DMS 273 (cell line): ENCODE results near the gene NLRP3.
"Not testable (repeated sequence)": the region's sequence is repeated elsewhere in the genome, so short reads cannot be mapped to it uniquely, and the experiment has no call there.

Source experiments
- DNase-seq: peaks from one replicate; lab custom pipeline; 2025; ENCODE audit not compliant: unreplicated experiment; lab: John Stamatoyannopoulos, UW

The NLRP3 gene

GRCh38 chr1:247415423-247416361, at the start of gene NLRP3:
Gene NLRP3 (plus strand): TSS chr1:247416173. CDS start chr1:247418801, 2,628 bp downstream.
- no peak for DNase-seq

- not testable (repeated sequence) for DNase-seq
Observed at GRCh38 chr1:247366345-247366744, 49.6 kb upstream of the NLRP3 start.

- no peak for DNase-seq
Observed at GRCh38 chr1:247366926-247367645, 48.9 kb upstream of the NLRP3 start.

- no peak for DNase-seq
Observed at GRCh38 chr1:247367786-247368422, 48.1 kb upstream of the NLRP3 start.

GRCh38 chr1:247368490-247369145, 47.4 kb upstream of the NLRP3 start:
- DNase-seq: no peak

- DNase-seq: no peak
Observed at GRCh38 chr1:247370786-247371732, 44.9 kb upstream of the NLRP3 start.

- DNase-seq: no peak
Observed at GRCh38 chr1:247371801-247372259, 44.1 kb upstream of the NLRP3 start.

GRCh38 chr1:247373721-247374141, 42.2 kb upstream of the NLRP3 start:
- DNase-seq: peak; percentile 44

GRCh38 chr1:247374651-247375334, 41.2 kb upstream of the NLRP3 start:
- not testable (repeated sequence) for DNase-seq

- no peak for DNase-seq
Observed at GRCh38 chr1:247375747-247376146, 40.2 kb upstream of the NLRP3 start.

- DNase-seq: peak; percentile 35
Observed at GRCh38 chr1:247376659-247377058, 39.3 kb upstream of the NLRP3 start.

GRCh38 chr1:247377656-247378055, 38.3 kb upstream of the NLRP3 start:
- DNase-seq: not testable (repeated sequence)

GRCh38 chr1:247378334-247379073, 37.5 kb upstream of the NLRP3 start:
- peak; percentile 80 for DNase-seq

GRCh38 chr1:247385283-247385682, 30.7 kb upstream of the NLRP3 start:
- no peak for DNase-seq

- DNase-seq: no peak
Observed at GRCh38 chr1:247386217-247386616, 29.8 kb upstream of the NLRP3 start.

GRCh38 chr1:247386687-247387086, 29.3 kb upstream of the NLRP3 start:
- DNase-seq: no peak

GRCh38 chr1:247387096-247387495, 28.9 kb upstream of the NLRP3 start:
- DNase-seq: no peak

GRCh38 chr1:247387565-247387964, 28.4 kb upstream of the NLRP3 start:
- peak; percentile 26 for DNase-seq
